Astrocyte of the cerebellum (primary cell): ENCODE measurements around the gene DNAH17.

Experiments used
- DNase-seq: peaks from one replicate; pipeline ENCODE4 v3.0.0-alpha.2; 2011; ENCODE audit warnings: low read depth
- H3K4me3 ChIP-seq: 2 replicates; pipeline ENCODE4 v1.5.1; 2011; ENCODE audit warnings: mild to moderate bottlenecking, low read depth, low read length, moderate library complexity
- in situ Hi-C: cut with HindIII; loops from 2 replicates; pipeline ENCODE4 v1.10.0; 2017; ENCODE audit warnings: low sequenced_read_pairs
- TF ChIP-seq, protein P1 (sequence below): IDR thresholded peaks from 2 replicates; pipeline ENCODE4 v1.5.1; 2012; ENCODE audit warnings: low read length, low read depth, moderate library complexity, mild to moderate bottlenecking; ENCODE audit errors: missing control alignments

DNAH17 gene

DNA sequence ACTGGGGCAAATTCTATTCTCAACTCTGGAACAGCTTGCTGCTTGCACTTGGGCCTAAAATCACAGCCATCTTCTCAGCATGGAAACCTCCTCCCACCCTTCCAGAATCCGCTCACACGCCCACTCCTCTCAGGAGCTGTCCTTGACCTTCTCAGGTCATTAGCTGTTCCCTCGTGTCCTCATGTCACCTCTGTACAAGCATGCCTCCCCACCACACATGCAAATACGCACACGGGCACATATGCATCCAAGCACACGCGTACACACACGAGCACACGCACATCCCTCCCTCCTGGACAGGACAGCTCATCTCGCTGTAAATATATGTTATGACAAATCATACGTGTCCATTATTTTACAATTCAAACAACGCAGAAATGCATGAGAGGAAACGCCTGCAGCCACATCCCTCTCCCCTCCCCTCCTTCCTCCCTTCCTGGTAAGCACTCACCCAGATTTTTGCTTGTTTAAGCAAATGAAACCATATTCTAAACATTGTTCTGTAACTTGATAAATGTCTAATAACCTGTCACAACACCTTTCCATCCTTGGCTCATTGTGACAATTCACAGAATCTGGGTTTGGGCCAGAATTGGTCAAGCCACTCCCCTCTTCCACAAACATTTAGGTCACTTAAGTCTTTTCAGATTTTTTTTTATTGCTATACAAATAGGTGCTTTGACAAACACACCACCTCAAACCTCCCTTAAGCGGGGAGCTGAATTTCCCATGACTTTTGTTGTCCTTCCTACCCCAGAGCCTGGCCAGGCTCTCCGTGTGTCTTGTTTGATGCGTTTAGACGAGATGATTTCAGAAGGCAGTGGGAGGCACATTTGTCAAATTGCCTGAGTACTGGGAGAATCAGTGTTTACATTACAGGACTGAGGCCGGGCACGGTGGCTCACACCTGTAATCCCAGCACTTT is 41.7 kb downstream of the DNAH17 start:
- H3K4me3 ChIP-seq: no peak overlapping the region
- TF ChIP-seq, protein P1, sequence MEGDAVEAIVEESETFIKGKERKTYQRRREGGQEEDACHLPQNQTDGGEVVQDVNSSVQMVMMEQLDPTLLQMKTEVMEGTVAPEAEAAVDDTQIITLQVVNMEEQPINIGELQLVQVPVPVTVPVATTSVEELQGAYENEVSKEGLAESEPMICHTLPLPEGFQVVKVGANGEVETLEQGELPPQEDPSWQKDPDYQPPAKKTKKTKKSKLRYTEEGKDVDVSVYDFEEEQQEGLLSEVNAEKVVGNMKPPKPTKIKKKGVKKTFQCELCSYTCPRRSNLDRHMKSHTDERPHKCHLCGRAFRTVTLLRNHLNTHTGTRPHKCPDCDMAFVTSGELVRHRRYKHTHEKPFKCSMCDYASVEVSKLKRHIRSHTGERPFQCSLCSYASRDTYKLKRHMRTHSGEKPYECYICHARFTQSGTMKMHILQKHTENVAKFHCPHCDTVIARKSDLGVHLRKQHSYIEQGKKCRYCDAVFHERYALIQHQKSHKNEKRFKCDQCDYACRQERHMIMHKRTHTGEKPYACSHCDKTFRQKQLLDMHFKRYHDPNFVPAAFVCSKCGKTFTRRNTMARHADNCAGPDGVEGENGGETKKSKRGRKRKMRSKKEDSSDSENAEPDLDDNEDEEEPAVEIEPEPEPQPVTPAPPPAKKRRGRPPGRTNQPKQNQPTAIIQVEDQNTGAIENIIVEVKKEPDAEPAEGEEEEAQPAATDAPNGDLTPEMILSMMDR: no peak
- no peak for DNase-seq
- in situ Hi-C loops: no loop called here

DNA sequence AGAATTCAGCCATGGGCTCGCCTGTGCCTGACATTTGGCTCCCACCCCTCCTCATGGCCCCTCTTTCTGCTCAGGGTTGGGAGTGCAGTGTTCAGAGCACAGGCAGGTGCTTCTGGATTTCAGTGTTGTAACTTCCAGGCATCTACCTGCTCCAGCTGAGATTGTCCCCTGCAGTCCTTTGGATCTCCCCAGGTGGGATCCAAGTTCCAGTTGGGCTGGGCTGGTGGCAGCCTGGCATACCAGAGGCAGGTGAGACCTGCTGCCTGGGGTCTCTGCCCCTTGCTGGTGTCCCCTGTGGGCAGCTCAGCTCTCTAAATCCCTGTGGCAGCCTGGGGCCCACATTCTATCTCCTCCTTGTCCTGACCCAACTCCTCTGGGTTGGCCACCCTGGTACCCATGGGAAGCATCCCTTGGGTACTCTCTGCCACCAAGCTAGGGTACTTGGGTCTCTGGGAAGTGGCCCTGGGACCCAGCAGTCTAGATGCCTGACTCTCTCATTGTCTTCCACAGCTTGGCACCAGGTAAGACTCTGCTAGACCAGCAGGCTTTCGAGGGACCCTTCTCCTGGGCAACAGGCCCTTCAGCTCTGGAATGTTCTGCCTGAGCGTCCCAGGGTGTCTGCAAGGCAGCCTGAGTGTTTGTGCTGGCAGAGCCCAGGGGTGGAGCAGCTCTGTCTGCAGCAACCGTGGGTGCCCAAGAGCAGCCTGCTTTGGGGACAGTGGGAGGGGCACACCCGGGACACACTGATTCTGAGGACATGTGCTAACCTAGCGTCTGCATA is 42.5 kb downstream of the DNAH17 start:
- TF ChIP-seq, protein P1: no peak
- in situ Hi-C loops: loop anchor here (5.0 kb wide), 1 partner anchor 98 kb away; no protein-coding TSS in a partner anchor
- H3K4me3 ChIP-seq: no peak overlapping the region
- no peak for DNase-seq

DNA sequence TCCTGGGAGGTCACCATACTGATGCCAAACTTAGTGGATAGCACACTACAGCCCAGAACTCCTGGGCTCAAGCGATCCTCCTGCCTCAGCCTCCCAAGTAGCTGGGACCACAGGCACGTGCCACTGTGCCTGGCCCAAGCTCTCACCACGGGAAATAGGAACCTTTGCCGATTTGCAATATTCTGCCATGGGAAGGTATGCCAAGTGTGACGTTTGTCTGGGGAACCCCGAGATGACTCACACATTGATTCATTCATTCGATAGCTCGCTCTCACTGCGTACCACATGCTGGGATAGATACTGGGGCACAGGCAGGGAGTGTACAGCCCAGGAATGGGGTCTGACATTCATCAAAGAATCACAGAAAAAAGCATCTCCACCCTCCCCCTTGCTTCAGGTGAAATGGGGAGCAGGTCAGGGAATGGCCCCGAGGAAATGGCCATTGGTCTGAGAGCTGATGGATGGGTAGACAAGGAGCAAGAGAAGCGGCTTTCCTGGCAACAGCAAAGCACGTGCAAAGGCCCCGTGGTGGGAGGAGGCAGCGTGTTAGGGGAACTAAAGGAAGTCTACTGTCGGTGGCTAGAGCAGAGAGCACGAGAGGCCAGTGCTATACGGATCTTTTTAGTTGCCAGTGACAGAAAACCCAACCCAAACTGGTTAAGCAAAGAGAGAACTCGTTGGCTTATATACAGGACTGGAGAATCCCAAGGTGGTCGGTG is 44.1 kb downstream of the DNAH17 start:
- H3K4me3 ChIP-seq: no peak overlapping the region
- TF ChIP-seq, protein P1: no peak
- in situ Hi-C loops: loop anchor here (5.0 kb wide), 1 partner anchor 99 kb away; no protein-coding TSS in a partner anchor
- peak; percentile 38 for DNase-seq

DNA sequence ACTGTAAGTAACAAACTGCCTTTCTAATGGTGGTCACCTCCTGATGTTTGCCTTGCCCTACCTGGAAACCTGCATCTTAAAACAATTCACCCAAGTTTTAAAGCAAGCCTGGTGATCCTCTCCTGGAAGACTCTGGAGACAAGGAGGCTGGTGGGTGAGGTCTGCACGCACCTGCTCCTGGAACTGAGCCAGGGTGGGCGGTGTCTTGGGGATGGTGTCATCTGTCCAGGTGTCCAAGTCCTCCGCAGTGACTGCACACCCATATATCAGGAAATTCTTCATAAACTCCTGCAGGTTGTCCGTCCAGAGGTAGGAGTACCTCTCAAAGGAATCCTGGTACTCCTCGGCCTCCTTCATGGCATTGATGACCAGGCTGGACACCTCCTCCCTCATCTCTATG is 44.9 kb downstream of the DNAH17 start:
- no peak for DNase-seq
- no peak overlapping the region for H3K4me3 ChIP-seq
- in situ Hi-C loops: loop anchor here (5.0 kb wide), 1 partner anchor 100 kb away; no protein-coding TSS in a partner anchor
- TF ChIP-seq, protein P1: no peak

DNA sequence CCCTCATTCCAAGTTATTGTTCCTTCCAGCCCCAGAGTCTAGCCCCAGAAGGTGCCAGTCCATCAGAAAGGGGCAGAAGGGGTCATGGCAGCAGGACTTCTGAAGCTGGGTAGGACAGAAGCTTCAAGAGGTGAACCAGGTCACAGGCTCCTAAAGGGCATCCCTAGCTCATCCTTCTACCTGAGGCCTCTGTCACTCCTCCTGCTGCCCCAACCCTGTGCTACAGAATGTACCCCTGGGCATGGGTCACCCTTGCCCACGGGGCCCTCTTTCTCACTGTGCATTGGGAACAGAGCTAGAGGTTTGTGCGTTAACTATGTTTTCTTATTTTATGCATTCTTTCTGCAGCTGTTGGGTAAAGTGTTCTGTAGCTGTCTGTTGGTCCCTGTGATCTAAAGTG is 46.5 kb downstream of the DNAH17 start:
- TF ChIP-seq, protein P1: no peak
- no peak for DNase-seq
- no peak overlapping the region for H3K4me3 ChIP-seq
- in situ Hi-C loops: loop anchor here (5.0 kb wide), 1 partner anchor 102 kb away; no protein-coding TSS in a partner anchor
